HEK293 (cell line): ENCODE measurements around the gene TIMM44.

Experiments used
- CTCF ChIA-PET: fragments of 350-600 bp; formaldehyde crosslinking; extraction: SDS; loops from one replicate; lab custom pipeline; 2021; ENCODE audit warnings: antibody characterized with exemption; lab: Yijun Ruan, JAX
- POLR2A ChIA-PET: fragments of 300-600 bp; formaldehyde crosslinking; extraction: SDS; loops from one replicate; lab custom pipeline; 2020; ENCODE audit warnings: antibody characterized with exemption, inconsistent platforms; lab: Yijun Ruan, JAX
- H3K27ac ChIP-seq: fragments of 200-500 bp; sonication (Bioruptor generic); 2 replicates; pipeline ENCODE4 v1.5.1; 2014; ENCODE audit warnings: low read depth, low read length, control low read depth, inconsistent platforms; ENCODE audit errors: extremely low read depth
- H3K36me3 ChIP-seq, 2 experiments: fragments of 200-500 bp in 1 of 2; sonication (Bioruptor generic) in 1 of 2; 1 replicate in 1 of 2; 2 replicates in 1 of 2; pipeline ENCODE4 v1.5.1; 2014 to 2017; ENCODE audit warnings: inconsistent platforms in 2 of 2, low read length in 2 of 2; ENCODE audit not compliant: control insufficient read depth in 2 of 2, insufficient read depth in 1 of 2
- H3K4me1 ChIP-seq: fragments of 200-500 bp; sonication (Bioruptor generic); 2 replicates; pipeline ENCODE4 v1.5.1; 2014; ENCODE audit warnings: mild to moderate bottlenecking, low read length, inconsistent platforms; ENCODE audit not compliant: control insufficient read depth, insufficient read depth
- H3K4me3 ChIP-seq: 2 replicates; pipeline ENCODE4 v1.5.1; 2011; ENCODE audit warnings: low read depth, mild to moderate bottlenecking, control low read depth, low read length, moderate library complexity
- H3K9me3 ChIP-seq: fragments of 200-500 bp; sonication (Bioruptor generic); 2 replicates; pipeline ENCODE4 v1.5.1; 2014; ENCODE audit warnings: low read depth, low read length, inconsistent platforms; ENCODE audit not compliant: control insufficient read depth, insufficient read depth
- GFI1B ChIP-seq: fragments of 450-650 bp; formaldehyde crosslinking; IDR thresholded peaks from 2 replicates; pipeline ENCODE4 v1.5.1; 2016; ENCODE audit warnings: missing biosample characterization, missing genetic modification characterization
- HOXC10 ChIP-seq: sonication (generic); formaldehyde crosslinking; IDR thresholded peaks from 2 replicates; pipeline ENCODE4 v1.8.1; 2023; ENCODE audit warnings: mild to moderate bottlenecking, missing genetic modification reagents
- KLF10 ChIP-seq: fragments of 450-650 bp; IDR thresholded peaks from 2 replicates; pipeline ENCODE4 v1.5.1; 2018; ENCODE audit warnings: missing biosample characterization, mild to moderate bottlenecking, missing genetic modification characterization
- OSR2 ChIP-seq: fragments of 450-650 bp; formaldehyde crosslinking; IDR thresholded peaks from 2 replicates; pipeline ENCODE4 v1.5.1; 2016; ENCODE audit warnings: missing biosample characterization, missing genetic modification characterization
- PRDM10 ChIP-seq: fragments of 450-650 bp; formaldehyde crosslinking; IDR thresholded peaks from 2 replicates; pipeline ENCODE4 v1.5.1; 2016; ENCODE audit warnings: missing biosample characterization, missing genetic modification characterization
- TSHZ1 ChIP-seq: fragments of 450-650 bp; formaldehyde crosslinking; IDR thresholded peaks from 2 replicates; pipeline ENCODE4 v1.5.1; 2016; ENCODE audit warnings: missing biosample characterization, missing genetic modification characterization, borderline replicate concordance
- ZBTB17 ChIP-seq: fragments of 450-650 bp; formaldehyde crosslinking; IDR thresholded peaks from 2 replicates; pipeline ENCODE4 v1.5.1; 2016; ENCODE audit warnings: missing biosample characterization, missing genetic modification characterization
- ZEB2 ChIP-seq: fragments of 450-650 bp; formaldehyde crosslinking; IDR thresholded peaks from 2 replicates; pipeline ENCODE4 v1.5.1; 2016; ENCODE audit warnings: missing biosample characterization, missing genetic modification characterization
- ZNF121 ChIP-seq: fragments of 450-650 bp; formaldehyde crosslinking; IDR thresholded peaks from 2 replicates; pipeline ENCODE4 v1.5.1; 2016; ENCODE audit warnings: missing biosample characterization, missing genetic modification characterization
- ZNF184 ChIP-seq: fragments of 450-650 bp; IDR thresholded peaks from 2 replicates; pipeline ENCODE4 v1.5.1; 2018; ENCODE audit warnings: missing biosample characterization, mild to moderate bottlenecking, missing genetic modification characterization
- ZNF211 ChIP-seq: fragments of 450-650 bp; formaldehyde crosslinking; IDR thresholded peaks from 2 replicates; pipeline ENCODE4 v1.5.1; 2016; ENCODE audit warnings: low read depth, missing biosample characterization, missing genetic modification characterization
- ZNF394 ChIP-seq: fragments of 450-650 bp; formaldehyde crosslinking; IDR thresholded peaks from 2 replicates; pipeline ENCODE4 v1.5.1; 2016; ENCODE audit warnings: missing biosample characterization, missing genetic modification characterization, mild to moderate bottlenecking, moderate library complexity, borderline replicate concordance
- ZNF513 ChIP-seq: fragments of 450-650 bp; IDR thresholded peaks from 2 replicates; pipeline ENCODE4 v1.5.1; 2018; ENCODE audit warnings: missing biosample characterization, missing genetic modification characterization
- ZNF555 ChIP-seq: fragments of 450-650 bp; formaldehyde crosslinking; conservative IDR thresholded peaks from 2 replicates; pipeline ENCODE4 v1.5.1; 2017; ENCODE audit warnings: missing biosample characterization, mild to moderate bottlenecking, missing genetic modification characterization, inconsistent platforms
- ZSCAN16 ChIP-seq: fragments of 450-650 bp; formaldehyde crosslinking; IDR thresholded peaks from 2 replicates; pipeline ENCODE4 v1.5.1; 2016; ENCODE audit warnings: missing biosample characterization, missing genetic modification characterization
- ZSCAN4 ChIP-seq: fragments of 450-650 bp; formaldehyde crosslinking; IDR thresholded peaks from 2 replicates; pipeline ENCODE4 v1.5.1; 2017; ENCODE audit warnings: missing biosample characterization, missing genetic modification characterization

TIMM44 gene

GRCh38 chr19:7969555-7969939 lies 26.1 kb upstream of the TIMM44 start:
- ChIA-PET POLR2A (no interaction called here), CTCF (interaction anchor here (0.7 to 2.7 kb wide), 9 partner anchors 10 to 284 kb away, joined by 3 to 18 read pairs (median 4); partner anchors contain the start of gene TIMM44)
- Histone ChIP-seq H3K9me3 (no peaks in the 10 kb centered on the region), H3K4me1 (no peaks in the 10 kb centered on the region), H3K27ac (no peak overlapping the region), H3K4me3 (no peak overlapping the region), H3K36me3 (peaks cover 41 to 90% of the 10 kb centered on the region in 2 experiments)
- TF ChIP-seq TSHZ1 (tag by site-specific recombination) (no peak), ZNF513 (tag by site-specific recombination) (no peak), ZBTB17 (no peak), ZNF184 (no peak), GFI1B (no peak), KLF10 (no peak), ZSCAN16 (no peak), ZNF555 (tag by site-specific recombination) (no peak), PRDM10 (tag by site-specific recombination) (no peak), ZNF121 (tag by site-specific recombination) (no peak), ZEB2 (tag by site-specific recombination) (no peak), HOXC10 (no peak), ZNF211 (tag by site-specific recombination) (no peak), ZSCAN4 (tag by site-specific recombination) (no peak), OSR2 (no peak), ZNF394 (tag by site-specific recombination) (no peak)
